RWPE1 (cell line): ENCODE measurements around the gene AHCTF1.
A peak's percentile ranks its signal among the peaks of the same experiment; 100 is the strongest.

Experiments
- CTCF ChIA-PET: fragments of 350-600 bp; sonication (Branson Sonifier 250); formaldehyde crosslinking; extraction: SDS; loops from one replicate; lab custom pipeline; 2021; lab: Yijun Ruan, JAX
- POLR2A ChIA-PET: fragments of 400-600 bp; formaldehyde crosslinking; extraction: SDS; loops from one replicate; lab custom pipeline; 2020; ENCODE audit warnings: antibody characterized with exemption; ENCODE audit not compliant: low non-redundant PET; lab: Yijun Ruan, JAX
- DNase-seq: peaks from one replicate; pipeline ENCODE4 v3.0.0; 2012; ENCODE audit warnings: low spot score
- H3K27ac ChIP-seq: fragments of 450-650 bp; 2 replicates; pipeline ENCODE4 v1.5.1; 2017
- CTCF ChIP-seq: fragments of 450-650 bp; conservative IDR thresholded peaks from 2 replicates; pipeline ENCODE4 v1.5.1; 2017; ENCODE audit warnings: low read depth, mild to moderate bottlenecking

AHCTF1 gene

GRCh38 chr1:246797597-246797996 is 134.2 kb downstream of the AHCTF1 start:
- ChIA-PET POLR2A (no interaction called here), CTCF (no interaction called here)
- no peak for TF ChIP-seq CTCF
- no peak for DNase-seq
- no peak overlapping the region for H3K27ac ChIP-seq

GRCh38 chr1:246797157-246797556 is 134.6 kb downstream of the AHCTF1 start:
- TF ChIP-seq CTCF = no peak
- DNase-seq = no peak
- no peak overlapping the region for H3K27ac ChIP-seq
- CTCF ChIA-PET = no interaction called here
- POLR2A ChIA-PET = no interaction called here

GRCh38 chr1:246795906-246796694 is 135.6 kb downstream of the AHCTF1 start:
- ChIA-PET POLR2A (no interaction called here), CTCF (no interaction called here)
- H3K27ac ChIP-seq = no peak overlapping the region
- no peak for TF ChIP-seq CTCF
- no peak for DNase-seq

- ChIA-PET POLR2A (no interaction called here), CTCF (interaction anchor here (0.6 to 0.7 kb wide), 2 partner anchors 64 to 1059 kb away, joined by 3 read pairs; no protein-coding TSS in a partner anchor)
- DNase-seq = peak; percentile 67
- TF ChIP-seq CTCF = no peak
- H3K27ac ChIP-seq = peak overlapping the region; percentile 52
These were observed 136.7 kb downstream of the AHCTF1 start for GRCh38 chr1:246794828-246795671.

GRCh38 chr1:246794048-246794827 is 137.5 kb downstream of the AHCTF1 start:
- H3K27ac ChIP-seq = peak overlapping the region; percentile 52
- DNase-seq = peak; percentile 5
- TF ChIP-seq CTCF = no peak
- ChIA-PET POLR2A (no interaction called here), CTCF (interaction anchor here (0.6 to 0.7 kb wide), 2 partner anchors 63 to 114 kb away, joined by 3 read pairs; no protein-coding TSS in a partner anchor)

GRCh38 chr1:246793356-246793896 is 138.3 kb downstream of the AHCTF1 start:
- CTCF ChIA-PET = no interaction called here
- DNase-seq = no peak
- no peak for TF ChIP-seq CTCF
- no peak overlapping the region for H3K27ac ChIP-seq
- POLR2A ChIA-PET = no interaction called here
